ENCODE data around the gene MYL7. TPM values are rescaled to one million over a fixed set of nuclear protein-coding genes. Genes with fewer than 3 reads are reported as not detected.
A peak's percentile ranks its signal among the peaks of the same experiment; 100 is the strongest.

MYL7 gene
- total RNA-seq, 1 donor from 2014 or later = 0.82 TPM

DNA sequence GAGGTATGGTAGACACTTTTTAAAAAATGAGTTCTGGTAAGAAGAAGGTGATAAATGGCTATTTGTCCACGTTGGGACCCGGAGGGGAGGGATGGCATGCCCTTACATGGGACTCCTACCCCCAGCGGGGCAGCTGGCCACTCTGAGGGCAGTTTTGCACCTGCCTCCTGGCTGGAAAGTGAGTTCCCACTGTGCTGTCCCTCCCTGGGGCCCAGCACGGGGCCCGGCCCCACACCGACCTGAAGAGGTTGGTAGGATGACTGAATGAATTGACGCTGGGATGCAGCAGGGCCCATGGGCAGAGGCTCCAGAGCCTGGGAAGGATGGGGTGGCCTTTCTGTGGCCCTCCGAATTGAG, 37.6 kb downstream of the MYL7 start:
- Mint-ChIP-seq H3K36me3 (ENCODE audit: low read depth, unreplicated experiment) (peaks cover 4% of the 10 kb centered on the region), H3K9me3 (ENCODE audit: unreplicated experiment) (no peaks in the 10 kb centered on the region), H3K4me1 (ENCODE audit: unreplicated experiment) (peaks cover 13% of the 10 kb centered on the region), H3K27ac (ENCODE audit: unreplicated experiment) (no peak overlapping the region), H3K4me3 (ENCODE audit: unreplicated experiment) (peak overlapping the region; percentile 32), H3K27me3 (ENCODE audit: unreplicated experiment) (peaks cover 16% of the 10 kb centered on the region)
- TF ChIP-seq CTCF (IDR thresholded peaks at IDR 0.05; ENCODE audit: unreplicated experiment) = no peak
- no peak for DNase-seq (ENCODE audit: low spot score)

- peaks cover 13% of the 10 kb centered on the region for H3K4me1 Mint-ChIP-seq (ENCODE audit: unreplicated experiment)
- H3K4me3 Mint-ChIP-seq (ENCODE audit: unreplicated experiment) = peak overlapping the region; percentile 32
- no peaks in the 10 kb centered on the region for H3K9me3 Mint-ChIP-seq (ENCODE audit: unreplicated experiment)
- peaks cover 16% of the 10 kb centered on the region for H3K27me3 Mint-ChIP-seq (ENCODE audit: unreplicated experiment)
- TF ChIP-seq CTCF (IDR thresholded peaks at IDR 0.05; ENCODE audit: unreplicated experiment) = no peak
- no peak overlapping the region for H3K27ac Mint-ChIP-seq (ENCODE audit: unreplicated experiment)
- no peak for DNase-seq (ENCODE audit: low spot score)
- H3K36me3 Mint-ChIP-seq (ENCODE audit: low read depth, unreplicated experiment) = peaks cover 4% of the 10 kb centered on the region
These were observed 38.1 kb downstream of the MYL7 start for GRCh38 chr7:44102846-44103565.

DNA sequence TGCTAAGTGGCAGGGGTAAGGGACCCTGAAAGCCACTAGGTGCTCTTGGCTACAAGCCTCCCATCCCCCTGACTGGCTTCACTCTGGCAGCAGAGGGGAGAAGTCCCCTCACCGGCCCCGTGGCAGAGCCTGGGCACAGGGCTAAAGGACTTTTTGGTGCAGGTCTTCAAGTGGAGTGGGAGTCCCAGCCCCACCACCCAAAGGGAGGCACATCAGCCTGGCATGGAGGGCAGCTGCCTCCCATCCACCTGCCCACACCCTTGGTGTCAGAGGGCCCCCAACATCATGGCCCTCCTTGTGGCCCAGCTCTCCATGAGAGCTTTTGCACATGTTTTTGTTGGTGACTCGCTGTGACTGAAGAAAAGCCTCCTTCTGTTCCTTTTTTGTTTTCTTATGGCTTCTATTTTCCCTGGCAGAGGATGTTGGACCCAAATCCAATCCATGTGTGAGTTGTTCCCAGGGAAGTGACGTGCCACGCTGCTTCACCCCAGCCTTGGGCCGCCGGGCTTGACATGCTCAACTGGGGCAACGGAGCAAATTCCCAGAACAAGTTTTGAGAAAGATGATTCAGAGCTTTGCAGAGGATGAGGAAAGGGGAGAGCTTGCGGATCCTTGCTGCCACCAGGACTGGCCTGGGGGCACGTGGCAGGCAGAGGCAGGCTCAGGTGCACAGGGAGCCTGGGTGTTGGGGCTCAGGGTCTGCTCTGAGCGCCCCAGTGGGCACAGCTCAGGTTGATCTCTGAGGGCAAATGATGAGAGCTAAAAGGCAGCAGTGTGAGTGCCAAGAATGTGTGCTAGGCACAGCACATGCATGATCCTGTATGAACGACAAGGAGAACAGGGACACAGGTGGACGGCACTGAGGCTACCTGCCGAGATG, 38.9 kb downstream of the MYL7 start:
- Mint-ChIP-seq H3K36me3 (ENCODE audit: low read depth, unreplicated experiment) (peaks cover 4% of the 10 kb centered on the region), H3K27ac (ENCODE audit: unreplicated experiment) (no peak overlapping the region), H3K27me3 (ENCODE audit: unreplicated experiment) (peaks cover 16% of the 10 kb centered on the region), H3K9me3 (ENCODE audit: unreplicated experiment) (no peaks in the 10 kb centered on the region), H3K4me3 (ENCODE audit: unreplicated experiment) (no peak overlapping the region), H3K4me1 (ENCODE audit: unreplicated experiment) (peaks cover 13% of the 10 kb centered on the region)
- DNase-seq (ENCODE audit: low spot score) = no peak
- TF ChIP-seq CTCF (IDR thresholded peaks at IDR 0.05; ENCODE audit: unreplicated experiment) = no peak

- Mint-ChIP-seq H3K27me3 (ENCODE audit: unreplicated experiment) (peaks cover 16% of the 10 kb centered on the region), H3K36me3 (ENCODE audit: low read depth, unreplicated experiment) (peaks cover 4% of the 10 kb centered on the region), H3K4me3 (ENCODE audit: unreplicated experiment) (no peak overlapping the region), H3K9me3 (ENCODE audit: unreplicated experiment) (no peaks in the 10 kb centered on the region), H3K4me1 (ENCODE audit: unreplicated experiment) (peaks cover 13% of the 10 kb centered on the region), H3K27ac (ENCODE audit: unreplicated experiment) (no peak overlapping the region)
- DNase-seq (ENCODE audit: low spot score) = no peak
- no peak for TF ChIP-seq CTCF (IDR thresholded peaks at IDR 0.05; ENCODE audit: unreplicated experiment)
These were observed 39.7 kb downstream of the MYL7 start for GRCh38 chr7:44101303-44101965.
